Kidney capillary endothelial cell (primary cell): ENCODE measurements around the gene DMKN.
"Not testable (repeated sequence)": the region's sequence is repeated elsewhere in the genome, so short reads cannot be mapped to it uniquely, and the experiment has no call there.

Source experiments
- DNase-seq: peaks from one replicate; pipeline ENCODE4 v3.0.0-alpha.2; 2018; ENCODE audit warnings: low spot score

The DMKN gene

DNA sequence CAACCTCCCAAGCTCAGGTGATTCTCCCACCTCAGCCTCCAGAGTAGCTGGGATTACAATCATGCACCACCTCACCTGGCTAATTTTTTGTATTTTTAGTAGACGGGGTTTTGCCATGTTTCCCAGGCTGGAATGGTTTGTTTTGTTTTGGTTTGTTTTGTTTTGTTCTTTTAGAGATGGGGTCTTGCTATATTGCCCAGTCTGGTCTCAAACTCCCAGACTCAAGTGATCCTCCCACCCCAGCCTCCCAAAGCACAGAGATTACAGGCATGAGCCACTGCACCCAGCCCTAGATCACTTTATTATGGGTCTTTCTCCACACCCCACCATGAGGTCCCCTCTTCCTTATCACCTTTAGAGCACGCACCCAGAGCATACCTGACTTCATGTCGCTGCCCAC lies 15.2 kb downstream of the DMKN start:
- DNase-seq, result no peak

DNA sequence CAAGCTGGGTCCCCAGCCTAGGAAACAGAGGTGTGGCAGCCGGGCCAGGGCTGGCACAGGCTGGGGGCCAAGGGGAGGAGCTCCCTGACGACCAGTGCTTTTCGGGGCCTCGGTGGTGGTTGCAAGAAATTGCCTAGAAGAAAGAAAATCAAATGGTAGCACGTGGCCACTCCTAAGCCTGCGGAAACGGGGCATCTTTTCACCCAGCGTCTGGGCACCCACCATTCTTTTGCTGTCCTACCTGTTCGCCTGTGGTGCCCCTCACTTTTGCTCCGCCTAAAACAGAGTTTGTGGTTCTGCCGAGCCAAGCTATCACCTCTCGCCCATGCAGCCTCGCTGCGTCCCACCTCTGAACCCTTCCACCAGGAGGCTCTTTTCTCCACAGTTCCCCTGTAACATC lies 16.0 kb downstream of the DMKN start:
- no peak for DNase-seq

DNA sequence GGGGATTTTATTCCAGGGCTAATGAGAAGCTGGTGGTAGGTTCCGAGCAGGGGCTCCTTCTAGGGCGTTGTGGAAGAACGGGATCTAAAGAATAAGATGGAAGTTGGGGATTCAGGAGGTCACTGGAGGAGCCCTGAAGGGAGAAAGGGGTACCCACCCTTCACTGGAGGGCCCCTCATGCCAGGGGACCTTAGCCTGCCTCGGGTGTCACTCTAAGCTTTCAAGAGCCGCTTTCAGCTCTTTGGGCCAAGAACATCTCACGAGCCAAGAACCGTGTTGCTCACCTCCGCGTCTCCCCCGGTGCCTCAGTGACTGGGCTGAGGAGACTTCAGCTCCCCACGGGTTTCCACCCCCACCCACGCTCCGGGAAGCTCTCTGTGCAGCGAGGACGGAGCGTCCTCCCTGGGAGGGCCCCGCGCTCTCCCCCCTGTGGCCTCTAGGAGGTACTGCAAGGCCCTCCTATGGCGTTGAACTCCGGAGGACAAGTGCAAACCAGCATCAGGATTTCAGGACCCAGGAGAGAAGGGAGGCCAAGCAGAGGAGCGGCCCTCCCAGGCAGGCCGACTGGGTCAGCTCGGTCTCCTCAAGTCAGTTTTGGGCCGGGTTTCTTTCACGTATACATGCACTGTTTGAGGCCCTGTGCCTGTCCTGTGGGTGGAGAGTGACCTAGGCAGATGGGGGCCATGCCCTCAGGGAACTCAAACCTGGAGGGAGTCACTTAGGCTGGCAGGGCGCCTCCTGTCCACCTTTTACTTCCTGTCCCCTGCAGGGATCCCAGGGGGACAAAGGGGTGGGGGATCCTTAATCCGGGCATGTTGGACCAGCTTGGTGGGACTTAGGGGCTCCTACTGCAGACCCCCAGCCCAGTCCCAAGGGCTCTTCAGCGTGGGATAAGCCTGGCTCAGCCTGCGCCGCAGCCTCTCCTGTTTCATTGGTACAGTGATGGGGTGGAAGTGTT lies 18.1 kb downstream of the DMKN start:
- DNase-seq, result peak; percentile 58

DNA sequence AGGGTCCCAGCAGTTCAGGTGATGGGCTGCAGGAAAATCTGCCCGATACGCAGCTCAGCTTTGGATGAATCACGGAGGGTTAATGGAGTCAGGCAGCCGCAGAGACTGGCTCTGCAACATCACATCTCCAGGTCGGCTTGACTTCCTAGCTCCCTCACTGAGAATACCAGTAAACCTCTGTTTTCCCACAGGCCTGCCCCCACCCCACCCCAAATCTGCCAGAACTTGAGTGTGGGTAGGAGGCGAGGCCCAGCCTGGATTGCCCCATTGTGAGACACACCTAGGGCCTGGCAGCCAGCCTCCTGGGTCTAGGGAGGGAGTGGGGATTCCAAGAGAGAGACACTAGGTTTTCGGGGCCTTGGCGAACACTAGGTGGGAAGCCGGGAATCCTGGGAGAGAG lies 19.5 kb downstream of the DMKN start:
- DNase-seq, result no peak

DNA sequence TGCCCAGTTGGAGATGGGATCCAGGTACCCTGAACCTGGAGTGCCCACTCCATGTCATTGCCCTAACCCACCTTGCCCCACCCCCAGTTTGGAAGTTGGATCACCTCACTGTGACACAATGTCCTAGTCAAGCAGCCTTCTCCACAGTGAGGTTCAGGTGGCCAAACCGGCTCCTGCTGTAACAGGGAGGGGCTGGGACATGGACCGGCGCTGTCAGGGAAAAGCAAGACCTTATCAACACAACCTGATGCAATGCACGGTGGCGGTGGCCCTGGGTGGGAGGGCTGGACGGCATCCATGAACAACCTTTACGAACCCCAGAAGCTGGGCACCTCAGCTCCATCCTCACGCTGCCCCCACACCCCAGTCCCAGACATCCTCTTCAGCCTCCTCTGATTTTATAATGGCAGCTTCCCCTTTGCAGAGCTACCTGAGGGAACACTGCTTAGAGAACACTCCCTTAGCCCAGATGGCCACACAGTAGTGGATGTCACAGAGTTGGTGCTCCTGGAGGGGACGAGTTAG lies 21.6 kb downstream of the DMKN start:
- no peak for DNase-seq

DNA sequence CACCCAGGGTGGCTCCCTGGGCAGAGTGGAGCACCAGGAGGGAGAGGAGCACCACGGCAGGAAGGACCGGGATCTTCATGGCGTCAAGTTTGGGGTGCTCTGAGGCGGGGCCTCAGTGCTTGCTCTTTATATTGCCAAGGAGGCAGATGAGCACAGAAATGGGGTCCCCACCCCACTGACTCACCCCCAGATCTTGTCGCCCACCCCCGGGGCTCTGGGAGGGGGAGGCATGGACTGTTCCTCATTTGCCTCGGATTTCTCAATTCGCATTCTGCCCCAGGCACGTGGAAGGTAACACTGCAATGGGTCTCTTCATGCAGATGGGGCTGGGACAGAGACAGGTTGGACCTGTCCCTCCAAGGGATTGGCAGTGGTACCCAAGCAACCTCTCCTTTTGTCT lies 23.1 kb downstream of the DMKN start, which contains the start of gene KRTDAP:
TSS of gene KRTDAP (minus strand) at position 101 of the 400 bp plus-strand sequence. CDS start at position 79, 22 bp downstream.
- DNase-seq, result no peak

DNA sequence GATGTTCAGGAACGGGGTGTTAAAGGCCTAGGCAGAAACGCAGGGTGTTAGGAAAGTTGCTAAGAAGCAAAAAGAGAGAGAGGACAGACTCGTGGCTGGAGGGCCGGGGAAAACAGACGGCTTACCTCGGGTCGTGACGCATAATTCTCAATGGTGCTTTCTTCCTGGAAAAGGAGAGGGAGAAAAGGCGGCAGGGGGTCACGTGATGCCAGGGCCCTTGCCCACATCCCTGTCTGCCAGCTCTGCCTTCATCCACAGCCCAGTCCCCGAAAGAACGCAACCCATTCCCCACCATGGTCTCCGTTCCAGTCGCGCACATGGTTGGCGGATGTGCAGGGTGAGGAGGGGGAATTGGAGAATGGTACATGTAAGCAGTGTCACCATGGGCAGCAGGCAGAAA lies 24.8 kb downstream of the DMKN start:
- DNase-seq, result no peak

DNA sequence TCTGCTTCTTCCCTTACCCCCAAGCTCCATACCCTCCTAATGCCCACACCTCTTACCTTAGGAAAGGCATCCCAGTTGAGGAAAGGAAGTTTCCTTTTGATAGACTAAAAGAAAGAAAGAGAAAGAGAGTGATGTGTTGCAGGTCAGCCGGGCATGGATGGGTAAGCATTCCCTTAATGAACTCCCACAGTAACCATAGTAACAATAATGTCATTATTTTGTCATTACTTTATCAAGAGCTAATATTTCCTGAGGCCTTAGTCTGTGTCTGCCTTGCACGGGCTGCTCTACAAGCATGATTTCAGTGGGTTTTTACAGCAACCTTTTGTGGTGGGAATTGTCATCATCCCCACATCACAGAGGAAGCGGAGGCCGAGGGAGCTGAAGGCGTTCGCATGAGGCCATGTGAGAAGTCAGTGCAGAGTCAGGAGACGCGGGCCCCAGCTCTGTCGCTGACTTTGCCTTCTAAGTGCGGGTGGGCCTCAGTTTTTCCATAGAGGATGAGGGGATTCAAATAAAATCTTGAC lies 25.7 kb downstream of the DMKN start:
- no peak for DNase-seq

DNA sequence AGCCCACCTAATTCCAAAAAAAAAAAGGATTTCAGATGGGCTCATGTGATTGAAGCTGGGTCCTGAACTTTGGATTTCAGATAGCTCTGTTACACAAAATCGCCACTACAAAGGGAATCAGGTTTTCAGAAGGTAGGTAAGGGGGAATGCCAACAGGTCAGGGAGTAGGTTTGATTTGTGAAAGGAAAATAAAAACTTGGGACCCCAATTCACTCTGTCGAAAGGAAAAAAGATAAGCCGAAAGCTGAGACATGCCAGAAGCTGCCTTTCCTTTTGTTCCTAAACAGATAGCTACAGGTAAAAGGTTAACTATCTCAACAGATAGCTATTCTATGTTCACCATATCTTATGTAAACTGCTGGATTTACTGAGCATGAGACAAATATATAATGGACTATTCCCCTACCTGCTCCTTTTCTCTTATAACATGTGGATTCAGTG lies 27.2 kb downstream of the DMKN start:
- no peak for DNase-seq

DNA sequence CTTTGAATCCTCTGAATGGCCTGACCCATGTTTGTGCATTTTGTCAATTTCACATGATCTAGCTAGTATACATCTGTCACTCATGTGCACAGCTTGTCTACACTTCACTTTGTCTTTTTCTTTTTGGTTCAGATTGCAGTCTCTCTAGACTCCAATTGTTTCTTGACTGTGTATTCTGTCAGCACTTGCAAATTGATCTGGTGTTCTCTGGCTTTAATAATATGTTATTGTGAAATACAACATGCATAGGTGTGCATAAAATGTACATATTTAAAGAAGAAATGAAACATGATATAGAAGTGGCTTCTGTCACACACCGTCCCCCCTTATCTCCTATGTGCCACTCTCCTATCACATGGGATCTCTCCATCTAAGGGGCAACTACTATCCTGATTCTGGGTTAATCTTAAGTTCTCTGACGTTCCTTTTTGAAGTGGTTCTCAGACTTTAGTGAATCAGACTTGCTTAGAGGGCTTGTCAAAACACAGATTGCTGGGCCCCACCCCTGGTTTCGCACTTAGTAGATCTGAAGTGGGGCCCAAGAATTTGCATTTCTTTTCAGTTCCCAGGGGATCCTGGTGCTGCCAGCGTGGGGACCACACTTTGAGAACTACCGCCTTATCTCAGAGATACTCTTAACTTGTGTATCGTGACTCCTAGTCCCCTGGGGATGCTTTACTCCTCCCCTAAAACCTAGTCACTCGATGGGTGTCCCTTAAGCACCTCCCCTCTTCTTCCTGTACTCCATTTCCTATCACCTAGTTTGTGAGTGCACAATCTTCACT lies 29.0 kb downstream of the DMKN start:
- no peak for DNase-seq

DNA sequence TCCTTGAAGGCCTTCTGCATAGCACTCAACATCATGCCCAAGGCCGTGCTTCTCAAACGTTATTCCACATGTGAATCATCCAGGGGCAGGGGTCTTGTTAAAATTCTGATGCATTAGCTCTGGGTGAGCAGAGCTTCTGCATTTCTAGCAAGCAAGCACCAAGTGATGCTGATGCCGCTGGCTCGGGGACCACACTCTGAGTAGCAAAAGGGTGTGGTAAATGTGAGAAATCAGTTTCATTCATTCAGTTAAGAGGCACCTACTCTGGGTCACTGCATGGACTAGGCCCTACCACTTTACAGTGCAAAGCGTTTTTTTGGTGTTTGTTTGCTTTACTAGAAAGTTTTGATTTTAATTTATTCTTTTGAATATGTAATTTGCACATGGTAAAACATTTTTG lies 30.4 kb downstream of the DMKN start:
- DNase-seq, result no peak

DNA sequence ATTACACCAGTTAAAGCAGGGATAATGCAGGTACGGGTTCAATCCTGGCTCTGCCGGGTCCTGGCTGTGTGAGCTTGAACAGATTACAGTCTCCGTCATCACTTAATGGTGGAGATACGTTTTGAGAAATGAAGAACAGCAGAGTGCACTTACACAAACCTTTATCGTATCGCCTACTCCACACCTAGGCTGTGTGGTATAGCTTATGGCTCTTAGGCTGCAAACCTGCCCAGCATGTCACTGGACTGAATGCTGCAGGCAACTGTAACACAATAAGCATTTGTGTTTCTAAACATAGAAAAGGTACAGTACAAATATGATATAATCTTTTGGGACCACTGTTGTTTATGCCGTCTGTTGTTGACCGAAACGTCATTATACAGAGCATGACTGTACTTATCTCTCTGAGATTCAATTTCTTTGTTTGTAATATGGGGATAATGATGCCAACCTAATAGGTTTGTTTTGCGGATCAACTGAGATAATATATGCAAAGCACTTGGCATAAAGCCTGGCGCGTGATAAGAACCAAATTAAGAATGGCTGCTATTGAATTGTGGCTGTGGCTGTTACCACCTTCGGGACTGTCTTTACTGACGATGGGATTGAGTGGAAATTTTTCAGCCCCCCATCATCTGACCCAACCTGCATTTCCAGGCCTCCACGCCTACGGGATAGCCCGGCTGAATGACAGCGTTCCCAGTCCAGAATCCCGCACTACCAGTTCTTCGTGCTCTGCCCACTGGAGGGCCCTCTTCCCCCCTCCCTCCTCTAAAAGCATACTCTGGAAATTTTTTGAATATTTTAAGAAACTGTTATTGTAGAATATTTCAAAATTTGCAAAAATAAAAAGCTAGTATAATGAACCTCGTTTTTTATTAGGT lies 34.4 kb downstream of the DMKN start:
- DNase-seq, result no peak

DNA sequence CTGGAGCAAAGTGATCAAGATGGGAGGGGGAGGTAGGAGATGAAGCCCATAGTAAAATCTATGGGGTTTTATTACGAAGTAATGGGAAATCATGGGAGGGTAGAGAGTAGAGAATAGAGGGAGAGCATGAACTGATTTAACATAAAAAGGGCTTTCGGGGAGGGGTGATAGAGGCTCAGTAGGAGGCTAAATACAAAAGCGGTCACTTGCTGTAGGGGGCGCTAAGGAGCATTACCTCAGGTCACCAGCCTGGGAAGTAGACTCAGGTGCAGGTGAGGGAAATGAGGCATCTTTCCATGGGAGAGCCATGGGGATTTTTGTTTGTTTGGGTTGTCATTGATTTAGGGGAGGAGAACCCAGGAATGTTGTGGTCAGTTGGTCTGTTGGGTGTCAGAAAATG lies 37.3 kb downstream of the DMKN start:
- DNase-seq, result no peak

DNA sequence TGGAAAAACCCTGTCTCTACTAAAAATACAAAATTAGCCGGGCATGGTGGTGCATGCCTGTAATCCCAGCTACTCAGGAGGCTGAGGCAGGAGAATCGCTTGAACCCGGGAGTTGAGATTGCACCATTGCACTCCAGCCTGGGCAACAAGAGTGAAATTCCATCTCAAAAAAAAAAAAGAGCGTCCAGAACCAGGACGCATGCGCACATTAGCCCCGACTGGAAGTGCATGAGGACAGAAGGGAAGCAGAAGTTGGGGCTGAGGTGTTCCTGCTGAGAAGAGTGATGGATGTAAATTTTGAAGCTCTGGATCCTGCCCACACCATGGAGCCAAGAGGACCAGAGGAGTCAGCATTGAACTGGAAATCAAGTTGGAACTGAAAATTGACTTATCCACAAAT lies 38.9 kb downstream of the DMKN start:
- not testable (repeated sequence) for DNase-seq

DNA sequence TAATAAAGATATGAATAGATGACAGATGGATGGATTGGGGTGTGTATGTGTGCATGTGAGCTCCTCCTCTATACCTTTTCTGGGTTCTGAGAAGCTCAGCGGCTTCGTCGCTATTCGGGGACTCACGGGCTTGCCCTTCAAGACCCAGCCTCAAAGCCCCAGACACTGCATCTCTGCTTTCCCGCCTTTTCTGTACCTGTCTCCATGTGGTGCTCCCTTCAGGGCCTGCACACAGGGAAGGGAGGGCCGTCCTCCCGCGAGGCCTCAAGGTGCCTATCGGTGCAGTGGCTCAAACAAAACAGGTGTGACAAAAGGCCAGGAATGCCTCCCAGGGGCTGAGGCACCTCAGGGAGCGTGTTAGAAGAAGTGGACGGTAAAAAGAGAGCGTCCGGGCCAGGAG lies 39.3 kb downstream of the DMKN start:
- no peak for DNase-seq

DNA sequence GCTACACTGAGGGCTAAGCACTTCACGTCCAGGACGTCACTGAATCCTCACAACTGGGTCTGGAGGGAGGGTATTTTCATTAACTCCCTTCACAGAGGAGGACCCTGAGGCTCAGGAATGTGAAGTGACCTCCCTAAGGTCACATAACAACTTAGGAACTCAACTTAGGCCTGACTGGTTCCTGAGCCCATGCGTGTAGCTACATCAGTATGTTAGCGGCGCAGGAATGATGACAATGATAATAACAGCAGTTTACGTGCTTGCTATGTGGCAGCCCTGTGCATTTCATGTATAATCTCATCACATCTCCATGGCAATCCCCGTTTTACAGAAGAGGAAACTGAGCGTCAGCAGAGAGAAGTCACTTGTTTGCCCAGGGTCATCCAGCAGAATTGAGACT lies 41.5 kb downstream of the DMKN start:
- no peak for DNase-seq

DNA sequence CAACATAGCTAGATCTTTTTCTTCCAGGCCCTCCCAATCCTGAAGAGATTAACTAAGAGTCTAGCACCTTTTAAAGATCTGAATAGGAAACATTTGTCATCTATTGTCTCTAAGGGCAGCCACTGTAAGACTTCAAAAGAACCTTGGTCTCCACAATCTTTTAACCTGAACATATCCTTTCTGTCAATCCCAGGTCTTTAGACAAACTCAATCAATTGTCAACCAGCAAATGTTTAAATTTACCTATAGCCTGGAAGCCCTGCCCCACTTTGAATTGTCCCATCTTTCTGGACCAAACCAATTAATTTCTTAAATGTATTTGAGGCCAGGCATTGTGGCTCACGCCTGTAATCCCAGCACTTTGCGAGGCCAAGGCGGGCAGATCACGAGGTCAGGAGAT lies 42.4 kb downstream of the DMKN start:
- not testable (repeated sequence) for DNase-seq

DNA sequence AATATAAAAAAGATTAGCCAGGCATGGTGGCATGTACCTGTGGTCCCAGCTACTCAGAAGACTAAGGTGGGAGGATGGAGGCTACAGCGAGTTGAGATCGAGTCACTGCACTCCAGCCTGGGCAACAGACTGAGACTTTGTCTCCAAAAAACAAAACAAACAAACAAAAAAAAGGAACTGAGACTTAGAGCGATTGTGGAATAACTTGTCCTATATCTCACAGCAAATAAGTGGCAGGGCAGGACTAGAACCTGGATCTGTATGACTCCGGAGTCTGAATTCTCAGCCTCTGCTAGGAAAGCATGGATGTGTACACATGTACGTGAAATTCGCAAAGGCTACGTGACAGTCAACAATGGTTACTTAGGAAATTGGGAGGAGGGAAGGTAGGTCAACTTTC lies 43.3 kb downstream of the DMKN start:
- DNase-seq, result no peak

DNA sequence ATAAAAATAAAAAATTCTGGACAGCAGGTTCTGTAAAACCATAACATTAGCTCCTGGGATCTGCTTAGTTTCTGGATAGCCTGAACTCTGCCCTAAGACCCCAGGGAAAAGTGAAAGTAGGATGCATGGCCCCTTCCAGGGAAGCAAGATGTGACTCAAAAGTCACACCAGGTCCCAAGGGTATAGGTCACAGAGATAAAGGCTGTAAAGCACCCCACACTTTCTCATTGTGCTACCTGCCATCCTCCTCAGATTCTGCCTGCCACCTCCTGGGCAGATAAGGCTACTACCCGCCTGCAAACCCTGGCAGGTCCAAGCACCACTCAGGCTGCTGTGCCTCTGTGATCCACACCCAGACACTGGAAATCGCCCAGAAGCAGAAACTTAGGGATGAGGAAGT lies 44.8 kb downstream of the DMKN start:
- DNase-seq, result peak; percentile 42

DNA sequence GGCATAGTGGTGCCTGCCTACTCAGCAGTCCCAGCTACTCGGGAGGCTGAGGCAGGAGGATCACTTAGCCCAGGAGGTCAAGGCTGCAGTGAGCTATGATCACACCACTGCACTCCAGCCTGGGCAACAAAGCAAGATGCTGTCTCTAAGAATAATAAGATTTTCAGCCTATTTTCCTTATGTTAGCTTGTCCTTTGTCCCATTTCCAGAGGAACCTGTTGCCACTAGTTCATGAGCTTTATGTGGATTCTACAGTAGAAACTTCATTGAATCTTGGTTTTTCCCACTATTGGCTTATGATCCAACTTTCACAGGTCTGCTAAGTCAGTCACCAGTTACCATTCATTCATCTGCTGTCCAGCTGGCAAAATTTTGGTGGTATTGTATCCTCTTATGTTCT lies 47.2 kb downstream of the DMKN start:
- DNase-seq, result no peak

DNA sequence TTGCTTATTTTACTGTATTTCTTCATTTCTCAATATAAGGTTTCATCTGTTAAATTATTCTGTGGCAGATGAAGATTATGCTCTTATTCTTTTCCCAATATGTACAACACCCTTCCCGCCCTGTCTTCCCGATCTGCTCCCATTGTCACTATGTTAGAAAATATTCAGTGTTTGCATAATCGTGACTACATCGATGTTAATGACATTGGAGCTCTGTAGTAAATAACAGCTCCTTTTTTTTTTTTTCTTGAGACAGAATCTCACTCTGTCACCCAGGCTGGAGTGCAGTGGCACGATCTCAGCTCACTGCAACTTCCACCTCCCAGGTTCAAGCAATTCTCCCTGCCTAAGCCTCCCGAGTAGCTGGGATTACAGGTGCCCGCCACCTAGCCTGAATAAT lies 50.5 kb downstream of the DMKN start:
- DNase-seq, result not testable (repeated sequence)
